Lower leg skin (tissue), 3 donors: ENCODE data around the gene STEAP1B.

Experiments used
- POLR2A ChIP-seq, 2 donors: fragments of 450-650 bp; IDR thresholded peaks; one replicate each; pipeline ENCODE4 v1.6.1; 2016 to 2017; ENCODE audit warnings: antibody characterized with exemption in 2 of 2, mild to moderate bottlenecking in 1 of 2, moderate library complexity in 1 of 2
- TF ChIP-seq, protein P1 (sequence below), 3 donors: fragments of 450-650 bp; IDR thresholded peaks; one replicate each; pipeline ENCODE4 v1.5.1; 2016; ENCODE audit warnings: antibody characterized with exemption in 3 of 3, mild to moderate bottlenecking in 3 of 3, moderate library complexity in 2 of 3

DNA sequence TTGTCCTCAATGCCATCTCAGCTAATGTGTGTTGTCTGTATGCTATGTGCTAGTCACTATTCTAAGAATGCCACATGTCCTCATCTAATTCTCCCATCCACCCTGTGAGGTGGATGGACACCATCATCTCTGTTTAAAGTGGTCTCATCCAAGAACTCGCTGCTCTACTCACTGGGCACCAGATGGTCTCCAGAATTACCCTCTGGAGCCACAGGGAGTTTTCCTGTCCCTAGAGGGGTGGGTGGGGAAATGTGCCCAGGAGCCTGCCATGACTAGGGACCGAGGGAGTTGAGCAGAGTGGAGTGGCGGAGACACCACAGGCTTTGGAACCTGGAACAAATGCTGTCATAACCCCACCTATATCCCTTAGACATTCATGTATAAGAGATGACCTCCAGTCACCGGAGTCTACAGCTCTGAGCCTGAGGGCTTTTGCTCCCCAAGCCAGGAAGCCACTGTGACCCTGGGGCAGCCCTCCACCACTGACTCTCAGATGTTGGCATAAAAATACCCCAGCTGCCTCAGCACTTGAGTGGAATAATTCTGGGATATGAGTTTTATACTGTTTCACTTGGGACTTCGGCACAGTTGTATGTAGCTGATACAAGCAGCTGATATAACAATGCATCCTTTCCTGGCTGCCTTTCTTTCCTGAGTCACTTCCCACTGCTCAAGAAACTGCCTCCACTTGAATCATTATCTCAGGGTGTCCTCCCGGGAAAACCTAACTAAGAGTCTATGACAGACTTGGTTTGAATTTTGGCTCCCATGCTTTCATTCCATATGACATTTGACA lies 81.5 kb downstream of the STEAP1B start:
- TF ChIP-seq, protein P1, sequence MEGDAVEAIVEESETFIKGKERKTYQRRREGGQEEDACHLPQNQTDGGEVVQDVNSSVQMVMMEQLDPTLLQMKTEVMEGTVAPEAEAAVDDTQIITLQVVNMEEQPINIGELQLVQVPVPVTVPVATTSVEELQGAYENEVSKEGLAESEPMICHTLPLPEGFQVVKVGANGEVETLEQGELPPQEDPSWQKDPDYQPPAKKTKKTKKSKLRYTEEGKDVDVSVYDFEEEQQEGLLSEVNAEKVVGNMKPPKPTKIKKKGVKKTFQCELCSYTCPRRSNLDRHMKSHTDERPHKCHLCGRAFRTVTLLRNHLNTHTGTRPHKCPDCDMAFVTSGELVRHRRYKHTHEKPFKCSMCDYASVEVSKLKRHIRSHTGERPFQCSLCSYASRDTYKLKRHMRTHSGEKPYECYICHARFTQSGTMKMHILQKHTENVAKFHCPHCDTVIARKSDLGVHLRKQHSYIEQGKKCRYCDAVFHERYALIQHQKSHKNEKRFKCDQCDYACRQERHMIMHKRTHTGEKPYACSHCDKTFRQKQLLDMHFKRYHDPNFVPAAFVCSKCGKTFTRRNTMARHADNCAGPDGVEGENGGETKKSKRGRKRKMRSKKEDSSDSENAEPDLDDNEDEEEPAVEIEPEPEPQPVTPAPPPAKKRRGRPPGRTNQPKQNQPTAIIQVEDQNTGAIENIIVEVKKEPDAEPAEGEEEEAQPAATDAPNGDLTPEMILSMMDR (IDR thresholded peaks at IDR 0.05) = no peak
- no peak for TF ChIP-seq POLR2A (IDR thresholded peaks at IDR 0.05)
